ENCODE data around the gene MAF. TPM values are rescaled to one million over a fixed set of nuclear protein-coding genes. Genes with fewer than 3 reads are reported as not detected.

The MAF gene
- total RNA-seq, 1 experiment from 2014 or later: 0.47 TPM

DNA sequence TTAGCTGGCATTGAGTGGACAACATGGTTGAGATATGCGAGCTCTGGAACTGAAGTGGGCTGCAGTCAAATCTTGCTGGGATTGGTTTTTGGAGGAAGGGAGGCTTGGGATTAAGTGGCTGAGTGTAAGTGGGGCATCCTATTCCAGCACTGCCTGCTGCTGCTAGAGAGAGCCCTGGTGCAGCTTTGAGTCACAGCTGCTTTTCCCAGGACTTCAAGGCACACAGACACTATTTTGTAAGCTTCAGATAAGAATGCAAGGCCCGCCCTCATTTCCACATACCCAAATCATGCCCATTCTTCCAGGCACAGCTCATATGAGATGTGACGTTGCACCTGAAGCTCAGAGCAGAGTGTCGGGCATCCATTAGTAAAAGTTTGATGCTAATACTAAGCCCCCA lies 10.2 kb upstream of the MAF start:
- DNase-seq (ENCODE audit: unreplicated experiment): peak; percentile 67
- Mint-ChIP-seq H3K27me3 (ENCODE audit: insufficient read depth, unreplicated experiment) (no peaks in the 10 kb centered on the region), H3K9me3 (ENCODE audit: unreplicated experiment) (no peaks in the 10 kb centered on the region), H3K4me3 (ENCODE audit: unreplicated experiment) (no peak overlapping the region), H3K27ac (ENCODE audit: low read depth, unreplicated experiment) (no peak overlapping the region), H3K4me1 (ENCODE audit: insufficient read depth, unreplicated experiment) (peaks cover 52% of the 10 kb centered on the region), H3K36me3 (ENCODE audit: insufficient read depth, unreplicated experiment) (no peaks in the 10 kb centered on the region)
- TF ChIP-seq, protein P1, sequence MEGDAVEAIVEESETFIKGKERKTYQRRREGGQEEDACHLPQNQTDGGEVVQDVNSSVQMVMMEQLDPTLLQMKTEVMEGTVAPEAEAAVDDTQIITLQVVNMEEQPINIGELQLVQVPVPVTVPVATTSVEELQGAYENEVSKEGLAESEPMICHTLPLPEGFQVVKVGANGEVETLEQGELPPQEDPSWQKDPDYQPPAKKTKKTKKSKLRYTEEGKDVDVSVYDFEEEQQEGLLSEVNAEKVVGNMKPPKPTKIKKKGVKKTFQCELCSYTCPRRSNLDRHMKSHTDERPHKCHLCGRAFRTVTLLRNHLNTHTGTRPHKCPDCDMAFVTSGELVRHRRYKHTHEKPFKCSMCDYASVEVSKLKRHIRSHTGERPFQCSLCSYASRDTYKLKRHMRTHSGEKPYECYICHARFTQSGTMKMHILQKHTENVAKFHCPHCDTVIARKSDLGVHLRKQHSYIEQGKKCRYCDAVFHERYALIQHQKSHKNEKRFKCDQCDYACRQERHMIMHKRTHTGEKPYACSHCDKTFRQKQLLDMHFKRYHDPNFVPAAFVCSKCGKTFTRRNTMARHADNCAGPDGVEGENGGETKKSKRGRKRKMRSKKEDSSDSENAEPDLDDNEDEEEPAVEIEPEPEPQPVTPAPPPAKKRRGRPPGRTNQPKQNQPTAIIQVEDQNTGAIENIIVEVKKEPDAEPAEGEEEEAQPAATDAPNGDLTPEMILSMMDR (IDR thresholded peaks at IDR 0.05; ENCODE audit: unreplicated experiment): no peak
- POLR2A ChIA-PET: interaction anchor here (0.7 to 1.6 kb wide), 6 partner anchors 8 to 238 kb away, joined by 3 to 8 read pairs (median 4); no protein-coding TSS in a partner anchor
- intact Hi-C loops (cut with micrococcal nuclease): loop anchor here (5.0 kb wide), 1 partner anchor 162 kb away; no protein-coding TSS in a partner anchor
- CTCF ChIA-PET: interaction anchor here (0.6 to 1.6 kb wide), 8 partner anchors 9 to 1584 kb away, joined by 3 to 8 read pairs (median 3); partner anchors contain the start of gene MAF
- BruUV-seq (replicated peaks): no TSS peak

DNA sequence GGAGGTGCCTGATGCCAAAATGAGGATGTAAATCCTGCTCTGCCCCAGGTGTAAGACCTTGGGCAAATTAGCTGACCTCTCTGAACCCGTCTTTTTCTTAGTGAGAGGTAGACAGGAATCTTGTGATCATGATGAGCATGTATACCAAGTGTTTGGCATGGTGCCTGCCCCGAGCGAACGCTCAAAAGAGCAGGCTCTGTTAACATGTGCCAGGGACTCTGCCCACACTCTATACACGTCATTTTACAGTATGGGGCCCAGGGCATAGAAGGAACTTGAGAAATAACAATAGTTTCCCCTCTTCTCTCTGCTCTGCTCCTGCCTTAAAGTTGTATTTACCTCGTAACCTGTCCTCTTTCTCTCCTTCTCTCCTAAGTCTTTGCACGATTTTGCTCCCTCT lies 9.3 kb upstream of the MAF start:
- POLR2A ChIA-PET: interaction anchor here (0.6 to 1.6 kb wide), 4 partner anchors 7 to 544 kb away, joined by 3 to 8 read pairs (median 4); no protein-coding TSS in a partner anchor
- BruUV-seq (replicated peaks): no TSS peak

DNA sequence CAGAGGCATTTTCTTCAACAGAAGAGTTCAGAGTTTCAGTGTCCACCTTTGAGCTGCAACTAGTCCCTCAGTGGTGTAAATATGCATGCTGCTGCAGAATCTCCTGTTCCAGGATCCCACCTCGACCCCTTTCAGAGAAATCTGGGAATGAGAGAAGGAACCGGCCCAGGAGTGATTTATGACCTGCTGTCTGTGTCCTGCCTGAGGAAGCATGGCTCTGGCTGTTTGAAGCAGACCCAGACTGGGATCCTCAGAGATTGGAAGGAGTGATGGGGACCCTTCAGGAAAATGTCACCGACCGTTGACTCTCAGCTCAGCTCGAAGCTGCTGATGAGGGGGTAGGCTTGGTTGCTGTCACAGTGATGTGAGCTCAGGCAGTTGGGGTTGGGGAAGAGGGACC lies 8.4 kb upstream of the MAF start:
- H3K27me3 Mint-ChIP-seq (ENCODE audit: insufficient read depth, unreplicated experiment): no peaks in the 10 kb centered on the region
- intact Hi-C loops (cut with micrococcal nuclease): no loop called here
- peaks cover 55% of the 10 kb centered on the region for H3K4me1 Mint-ChIP-seq (ENCODE audit: insufficient read depth, unreplicated experiment)
- H3K4me3 Mint-ChIP-seq (ENCODE audit: unreplicated experiment): no peak overlapping the region
- TF ChIP-seq, protein P1 (IDR thresholded peaks at IDR 0.05; ENCODE audit: unreplicated experiment): no peak
- DNase-seq (ENCODE audit: unreplicated experiment): no peak
- ChIA-PET POLR2A (interaction anchor here (0.6 to 1.6 kb wide), 3 partner anchors 42 to 417 kb away, joined by 3 to 5 read pairs (median 3); no protein-coding TSS in a partner anchor), CTCF (interaction anchor here (0.6 to 2.0 kb wide), 10 partner anchors 50 to 1509 kb away, joined by 3 to 6 read pairs (median 4); no protein-coding TSS in a partner anchor)
- H3K27ac Mint-ChIP-seq (ENCODE audit: low read depth, unreplicated experiment): peak overlapping the region; percentile 20
- BruUV-seq (replicated peaks): no TSS peak
- no peaks in the 10 kb centered on the region for H3K36me3 Mint-ChIP-seq (ENCODE audit: insufficient read depth, unreplicated experiment)
- no peaks in the 10 kb centered on the region for H3K9me3 Mint-ChIP-seq (ENCODE audit: unreplicated experiment)

More for the DNA sequence above, 9.3 kb upstream of the MAF start:
- H3K36me3 Mint-ChIP-seq (ENCODE audit: insufficient read depth, unreplicated experiment): no peaks in the 10 kb centered on the region
- peaks cover 55% of the 10 kb centered on the region for H3K4me1 Mint-ChIP-seq (ENCODE audit: insufficient read depth, unreplicated experiment)
- CTCF ChIA-PET: interaction anchor here (1.0 to 2.0 kb wide), 4 partner anchors 8 to 856 kb away, joined by 4 to 8 read pairs (median 4); partner anchors contain the start of gene MAF
- intact Hi-C loops (cut with micrococcal nuclease): loop anchor here (5.0 kb wide), 1 partner anchor 162 kb away; no protein-coding TSS in a partner anchor
- TF ChIP-seq, protein P1 (IDR thresholded peaks at IDR 0.05; ENCODE audit: unreplicated experiment): no peak
- H3K4me3 Mint-ChIP-seq (ENCODE audit: unreplicated experiment): no peak overlapping the region
- peak overlapping the region; percentile 20 for H3K27ac Mint-ChIP-seq (ENCODE audit: low read depth, unreplicated experiment)
- peak; percentile 80 for DNase-seq (ENCODE audit: unreplicated experiment)
- H3K27me3 Mint-ChIP-seq (ENCODE audit: insufficient read depth, unreplicated experiment): no peaks in the 10 kb centered on the region
- no peaks in the 10 kb centered on the region for H3K9me3 Mint-ChIP-seq (ENCODE audit: unreplicated experiment)

DNA sequence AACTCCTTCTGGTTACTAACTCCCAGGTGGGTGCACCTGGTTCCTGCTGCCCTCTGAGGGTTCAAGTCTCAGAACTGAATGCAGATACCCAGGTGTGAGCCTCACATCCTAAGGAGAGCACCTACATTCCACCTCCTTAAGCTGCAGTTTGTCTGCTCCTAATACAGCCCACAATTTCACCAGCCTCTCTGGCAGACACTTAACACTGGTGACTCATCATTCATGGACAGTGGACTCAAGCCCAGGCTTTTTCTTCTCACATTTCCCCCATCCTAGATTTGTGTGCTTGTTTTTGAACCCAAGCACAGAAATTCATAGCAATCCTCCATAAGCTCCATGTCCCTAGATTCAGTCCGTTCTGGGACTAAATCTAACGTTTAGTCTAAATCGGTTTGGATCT lies 7.0 kb upstream of the MAF start:
- intact Hi-C loops (cut with micrococcal nuclease): no loop called here
- Mint-ChIP-seq H3K36me3 (ENCODE audit: insufficient read depth, unreplicated experiment) (no peaks in the 10 kb centered on the region), H3K27ac (ENCODE audit: low read depth, unreplicated experiment) (no peak overlapping the region), H3K4me1 (ENCODE audit: insufficient read depth, unreplicated experiment) (peaks cover 47% of the 10 kb centered on the region), H3K4me3 (ENCODE audit: unreplicated experiment) (no peak overlapping the region), H3K27me3 (ENCODE audit: insufficient read depth, unreplicated experiment) (no peaks in the 10 kb centered on the region), H3K9me3 (ENCODE audit: unreplicated experiment) (no peaks in the 10 kb centered on the region)
- POLR2A ChIA-PET: interaction anchor here (0.6 to 1.0 kb wide), 2 partner anchors 16 to 142 kb away, joined by 3 to 4 read pairs; no protein-coding TSS in a partner anchor
- TF ChIP-seq, protein P1 (IDR thresholded peaks at IDR 0.05; ENCODE audit: unreplicated experiment): no peak
- BruUV-seq (replicated peaks): no TSS peak
- CTCF ChIA-PET: interaction anchor here (0.5 to 1.7 kb wide), 10 partner anchors 48 to 1484 kb away, joined by 3 to 6 read pairs (median 3); no protein-coding TSS in a partner anchor
- DNase-seq (ENCODE audit: unreplicated experiment): peak; percentile 75
